ENCODE data around the gene GPR158. TPM values are rescaled to one million over a fixed set of nuclear protein-coding genes. Genes with fewer than 3 reads are reported as not detected.
"Not testable (repeated sequence)": the region's sequence is repeated elsewhere in the genome, so short reads cannot be mapped to it uniquely, and the experiment has no call there.

GPR158 gene
- total RNA-seq, 4 donors from 2014 or later = 0.07 to 0.27 TPM; not detected in 2

- Histone ChIP-seq H3K27me3 (no peaks in the 10 kb centered on the region), H3K27ac (no peak overlapping the region), H3K9me3 (no peaks in the 10 kb centered on the region), H3K36me3 (no peaks in the 10 kb centered on the region), H3K4me3 (no peak overlapping the region), H3K4me1 (no peaks in the 10 kb centered on the region)
- WGBS, 2 donors (ENCODE audit: low coverage in 1 of 2) = 45% methylated on average over 4 to 12 of the region's 12 CpGs
- no peak for ATAC-seq
- TF ChIP-seq CTCF (IDR thresholded peaks at IDR 0.05) (no peak), POLR2A (IDR thresholded peaks at IDR 0.05) (no peak), POLR2AphosphoS5 (IDR thresholded peaks at IDR 0.05) (no peak), EP300 (IDR thresholded peaks at IDR 0.05) (no peak)
These were observed 32.5 kb upstream of the GPR158 start for GRCh38 chr10:25142116-25142864.

GRCh38 chr10:25157650-25158049 is 17.2 kb upstream of the GPR158 start:
- WGBS, 2 donors (ENCODE audit: low coverage in 1 of 2) = 73 to 79% methylated on average over 3 of the region's 3 CpGs
- ATAC-seq = no peak
- no peaks in the 10 kb centered on the region for H3K27me3 ChIP-seq
- H3K4me3 ChIP-seq = no peak overlapping the region
- no peaks in the 10 kb centered on the region for H3K4me1 ChIP-seq
- H3K27ac ChIP-seq = no peak overlapping the region
- no peak for TF ChIP-seq EP300 (IDR thresholded peaks at IDR 0.05)
- TF ChIP-seq POLR2A (IDR thresholded peaks at IDR 0.05) = no peak
- TF ChIP-seq CTCF (IDR thresholded peaks at IDR 0.05) = no peak
- no peaks in the 10 kb centered on the region for H3K36me3 ChIP-seq
- peaks cover 0 to under 1% (median 0%) of the 10 kb centered on the region in 3 donors for H3K9me3 ChIP-seq

GRCh38 chr10:25159591-25159990 is 15.2 kb upstream of the GPR158 start:
- Histone ChIP-seq H3K4me1 (no peaks in the 10 kb centered on the region), H3K27me3 (no peaks in the 10 kb centered on the region), H3K4me3 (no peak overlapping the region), H3K9me3 (no peaks in the 10 kb centered on the region), H3K36me3 (no peaks in the 10 kb centered on the region), H3K27ac (no peak overlapping the region)
- 76 to 85% methylated on average over 2 of the region's 2 CpGs for WGBS, 2 donors (ENCODE audit: low coverage in 1 of 2)
- ATAC-seq = no peak
- no peak for TF ChIP-seq POLR2A (IDR thresholded peaks at IDR 0.05)
- TF ChIP-seq EP300 (IDR thresholded peaks at IDR 0.05) = no peak
- TF ChIP-seq CTCF (IDR thresholded peaks at IDR 0.05) = no peak
- TF ChIP-seq POLR2AphosphoS5 (IDR thresholded peaks at IDR 0.05) = no peak

- no peak for ATAC-seq
- H3K4me1 ChIP-seq = no peaks in the 10 kb centered on the region
- H3K36me3 ChIP-seq = no peaks in the 10 kb centered on the region
- no peaks in the 10 kb centered on the region for H3K27me3 ChIP-seq
- no peaks in the 10 kb centered on the region for H3K9me3 ChIP-seq
- no peak overlapping the region for H3K4me3 ChIP-seq
- TF ChIP-seq CTCF (IDR thresholded peaks at IDR 0.05) = no peak
- WGBS, 2 donors (ENCODE audit: low coverage in 1 of 2) = 58 to 63% methylated on average over 2 of the region's 2 CpGs
- H3K27ac ChIP-seq = no peak overlapping the region
These were observed 12.4 kb upstream of the GPR158 start for GRCh38 chr10:25162391-25162790.

GRCh38 chr10:25163464-25163863 is 11.3 kb upstream of the GPR158 start:
- not testable (repeated sequence) for H3K36me3 ChIP-seq, H3K4me1 ChIP-seq, ATAC-seq, H3K27ac ChIP-seq, H3K27me3 ChIP-seq, H3K9me3 ChIP-seq, H3K4me3 ChIP-seq
- WGBS, 2 donors (ENCODE audit: low coverage in 1 of 2) = 81 to 91% methylated on average over 7 of the region's 7 CpGs
